Tracheal epithelial cell (primary cell): ENCODE results near the gene TSPAN2. TPM values are rescaled to one million over a fixed set of nuclear protein-coding genes. Genes with fewer than 3 reads are reported as not detected.

Source experiments
- total RNA-seq: library from RNA; depleted of rRNA; stranded (reverse); fragments of >200 nt; gene quantifications from 2 replicates; pipeline ENCODE4 v1.2.1, GENCODE V29; 2014

TSPAN2 gene
- 3.4 TPM in 1 of 2 replicates, not detected in the other for total RNA-seq

DNA sequence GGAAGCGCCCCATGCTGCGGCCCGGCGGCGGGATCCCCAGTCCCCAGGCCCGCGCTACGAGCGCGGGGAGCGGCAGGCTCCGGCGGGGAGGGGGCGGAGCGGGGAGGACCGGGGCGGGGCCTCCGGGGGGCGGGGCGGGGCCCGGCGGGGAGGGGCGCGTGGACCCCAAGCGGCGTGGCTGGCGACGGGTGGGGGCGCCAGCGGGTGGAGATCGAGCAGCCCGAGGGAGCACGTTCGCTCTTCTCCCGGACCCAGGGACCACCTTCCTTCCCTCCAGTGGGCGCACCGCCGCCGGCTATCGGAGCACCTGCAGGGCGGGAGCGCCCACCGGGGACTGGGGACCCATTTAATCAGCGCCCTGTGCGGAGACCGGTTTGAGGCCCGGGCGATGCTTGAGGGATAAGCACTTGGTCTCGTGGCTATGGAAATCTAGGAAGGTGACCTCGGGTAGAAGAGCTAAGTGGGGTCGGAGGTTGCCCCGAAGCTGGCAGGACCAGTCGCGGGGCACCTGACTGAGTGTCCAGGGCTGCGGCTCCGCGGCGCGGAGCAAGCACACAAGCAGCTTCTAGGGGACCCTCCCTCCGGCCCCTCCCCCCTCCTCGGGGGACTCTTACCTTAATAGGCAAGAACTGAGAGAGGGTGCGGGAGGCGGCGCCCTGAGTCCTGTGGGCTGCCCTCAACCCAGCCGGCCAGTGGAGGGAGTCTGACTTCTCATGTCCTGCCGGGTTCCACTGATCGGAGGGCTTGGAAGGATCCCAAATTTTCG lies at the start of gene TSPAN2:
TSS of gene TSPAN2 (minus strand) at position 84 of the 766 bp plus-strand sequence. CDS start at position 13, 71 bp downstream.

DNA sequence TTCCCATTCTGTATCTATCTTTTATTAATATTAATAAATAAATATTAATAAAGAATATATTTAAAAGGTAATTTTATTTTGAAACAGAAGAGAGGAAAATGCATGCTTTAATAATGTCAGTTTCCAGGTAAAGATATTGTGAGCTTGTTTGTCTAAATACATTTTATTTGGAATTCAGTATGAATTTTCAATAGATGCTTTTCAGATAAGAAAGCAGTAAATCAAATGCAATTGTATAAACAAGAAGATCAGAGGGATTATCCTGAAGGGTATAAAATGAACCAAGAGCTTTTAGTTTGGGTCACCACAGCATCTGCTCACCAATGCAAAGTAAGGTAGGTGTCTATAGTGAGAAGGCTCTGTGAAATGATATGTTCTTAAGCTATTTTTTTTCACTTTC lies 59.8 kb downstream of the TSPAN2 start, which contains the start of gene TSHB:
TSS of gene TSHB (plus strand) at position 301 of the 400 bp plus-strand sequence. CDS start 3,537 bp downstream, outside the sequence.

Other genes with a start within 250 kb of the TSPAN2 start
- gene SYCP1, start 234.6 kb downstream of the TSPAN2 start, total RNA-seq, result not detected in 2 replicates
- not detected in 2 replicates for gene TSHB, start 59.7 kb downstream of the TSPAN2 start, total RNA-seq
- gene NGF, start 248.7 kb upstream of the TSPAN2 start, total RNA-seq, result 1.9 and 2.8 TPM in 2 replicates